ENCODE measurements around the gene RAB2B. TPM values are rescaled to one million over a fixed set of nuclear protein-coding genes. Genes with fewer than 3 reads are reported as not detected.

Gene RAB2B
- total RNA-seq, 4 donors from 2014 or later: 20.2 to 24.9 (median 21.5) TPM

- H3K36me3 ChIP-seq: peaks cover 87% of the 10 kb centered on the region
Observed at GRCh38 chr14:21414137-21414631, 62.6 kb downstream of the RAB2B start.

More at GRCh38 chr14:21414137-21414631, 62.6 kb downstream of the RAB2B start:
- 97% methylated on average over 1 of the region's 1 CpG for WGBS
- Histone ChIP-seq H3K4me1 (no peaks in the 10 kb centered on the region), H3K9me3 (no peaks in the 10 kb centered on the region), H3K27me3 (no peaks in the 10 kb centered on the region), H3K4me3 (no peak overlapping the region), H3K27ac (no peak overlapping the region)
- no peak for DNase-seq (ENCODE audit: low spot score in 2 of 2)
- TF ChIP-seq POLR2A (IDR thresholded peaks at IDR 0.05) (no peak), POLR2AphosphoS5 (IDR thresholded peaks at IDR 0.05) (no peak)

Other genes starting within 250 kb of the RAB2B start
- 100 to 1,000 TPM; 355 to 512 (median 409) TPM for gene HNRNPC, start 207.5 kb downstream of the RAB2B start, total RNA-seq
- gene RPGRIP1, start 196.9 kb downstream of the RAB2B start, total RNA-seq: not detected
- gene SUPT16H, start 92.9 kb downstream of the RAB2B start, total RNA-seq: 10 to 100 TPM; 41.9 to 64.5 (median 50.1) TPM
- 100 to 1,000 TPM in 2 of 4 donors, 10 to 100 TPM in 2; 67.3 to 122 (median 101) TPM for gene CHD8, start 20.8 kb downstream of the RAB2B start, total RNA-seq
- gene TOX4, start 236 bp upstream of the RAB2B start, total RNA-seq: 10 to 100 TPM; 70.1 to 80.5 (median 77.9) TPM
- gene METTL3, start 34.4 kb upstream of the RAB2B start, total RNA-seq: 100 to 1,000 TPM in 1 of 4 donors, 10 to 100 TPM in 3; 38.9 to 125 (median 44.8) TPM
- 10 to 100 TPM in 1 of 4 donors, 1 to 10 TPM in 3; 3.0 to 15.6 (median 4.4) TPM for gene SALL2, start 49.4 kb upstream of the RAB2B start, total RNA-seq
- gene OR10G3, start 103.1 kb upstream of the RAB2B start, total RNA-seq: not detected
- not detected for gene OR10G2, start 158.0 kb upstream of the RAB2B start, total RNA-seq
- gene OR4E2, start 176.9 kb upstream of the RAB2B start, total RNA-seq: not detected
- gene OR4E1, start 196.9 kb upstream of the RAB2B start, total RNA-seq: not detected

Data from suprapubic skin (tissue), 4 donors.